Natural killer cell (primary cell): ENCODE measurements around the gene PRDM11. TPM values are rescaled to one million over a fixed set of nuclear protein-coding genes. Genes with fewer than 3 reads are reported as not detected.

ENCODE experiments used
- ATAC-seq, 3 donors: fragments of 150-1000 bp in 2 of 3; fragments of 200-7000 bp in 1 of 3; cut with Tn5 transposase; 1 replicate in 1 of 3; 2 replicates in 2 of 3; pipeline ENCODE4 v1.10.0; 2021; ENCODE audit warnings: mild to moderate bottlenecking in 2 of 3, moderate library complexity in 2 of 3
- DNase-seq, 2 donors: peaks; one replicate each; pipeline versions ENCODE4 v3.0.0 to v3.0.0-alpha.2; 2013 to 2021; ENCODE audit warnings: mixed read lengths in 1 of 2
- H3K27ac ChIP-seq: one replicate; pipeline ENCODE4 v1.5.1; 2013; ENCODE audit warnings: mild to moderate bottlenecking, low read length
- H3K27me3 ChIP-seq: one replicate; pipeline ENCODE4 v1.6.1; 2013; ENCODE audit warnings: low read length; ENCODE audit not compliant: control insufficient read depth, insufficient read depth
- H3K36me3 ChIP-seq: one replicate; pipeline ENCODE4 v1.6.1; 2013; ENCODE audit warnings: low read length; ENCODE audit not compliant: control insufficient read depth, insufficient read depth
- H3K4me1 ChIP-seq: one replicate; pipeline ENCODE4 v1.6.1; 2013; ENCODE audit warnings: low read length; ENCODE audit not compliant: control insufficient read depth, insufficient read depth
- H3K4me3 ChIP-seq: one replicate; pipeline ENCODE4 v1.5.1; 2013; ENCODE audit warnings: low read length
- H3K9me3 ChIP-seq: one replicate; pipeline ENCODE4 v1.6.1; 2013; ENCODE audit warnings: low read length; ENCODE audit not compliant: control insufficient read depth, insufficient read depth
- H3K27ac Mint-ChIP-seq, 2 donors: one replicate each; pipeline ENCODE4 v1.8.0; 2022; ENCODE audit warnings: mild to moderate bottlenecking in 2 of 2, mixed read lengths in 2 of 2, moderate library complexity in 1 of 2
- H3K27me3 Mint-ChIP-seq, 2 donors: one replicate each; pipeline ENCODE4 v1.8.0; 2022; ENCODE audit warnings: low read depth in 2 of 2, mixed read lengths in 2 of 2
- H3K36me3 Mint-ChIP-seq: one replicate; pipeline ENCODE4 v1.8.0; 2022; ENCODE audit warnings: mixed read lengths
- H3K4me1 Mint-ChIP-seq, 2 donors: one replicate each; pipeline ENCODE4 v1.8.0; 2022; ENCODE audit warnings: mixed read lengths in 2 of 2
- H3K4me3 Mint-ChIP-seq: one replicate; pipeline ENCODE4 v1.8.0; 2022; ENCODE audit warnings: mild to moderate bottlenecking, moderate library complexity, mixed read lengths
- H3K9me3 Mint-ChIP-seq, 2 donors: one replicate each; pipeline ENCODE4 v1.8.0; 2022; ENCODE audit warnings: mixed read lengths in 2 of 2
- CTCF ChIP-seq: fragments of 200-600 bp; IDR thresholded peaks from one replicate; pipeline ENCODE4 v1.8.0; 2022; ENCODE audit warnings: antibody characterized with exemption
- WGBS: methylation state at CpG from one replicate; pipeline ENCODE4 v1.1.7; 2013; ENCODE audit warnings: missing lambda C conversion rate; ENCODE audit not compliant: insufficient coverage; 5-methylcytosine and 5-hydroxymethylcytosine counted together
- intact Hi-C: fragments of 100-400 bp; cut with micrococcal nuclease; formaldehyde crosslinking; loops from one replicate; pipeline ENCODE4 v1.14.2; 2022
- total RNA-seq, 4 donors: library from RNA; stranded (reverse); fragments of 120-200 nt in 1 of 4; gene quantifications; one replicate each; pipeline versions ENCODE4 v1.2.3 to v1.2.4, GENCODE V29; 2013 to 2022

The PRDM11 gene
- total RNA-seq, 3 donors from 2014 or later (not counting 1 experiment from before 2014, with no cell fraction given), result 10.3 to 14.7 (median 13.7) TPM

- WGBS, result 91% methylated on average over 14 of the region's 14 CpGs
Measured at GRCh38 chr11:45152740-45153595, 6.5 kb downstream of the PRDM11 start.

GRCh38 chr11:45154276-45154675, 7.8 kb downstream of the PRDM11 start:
- H3K4me1 Mint-ChIP-seq, result peaks cover 44 to 49% of the 10 kb centered on the region in 2 donors
- no peak overlapping the region for H3K27ac Mint-ChIP-seq
- no peaks in the 10 kb centered on the region for H3K9me3 ChIP-seq
- no peaks in the 10 kb centered on the region for H3K36me3 ChIP-seq
- H3K4me3 Mint-ChIP-seq, result no peak overlapping the region
- H3K36me3 Mint-ChIP-seq, result no peaks in the 10 kb centered on the region
- TF ChIP-seq CTCF, result no peak
- no peaks in the 10 kb centered on the region for H3K4me1 ChIP-seq
- no peaks in the 10 kb centered on the region for H3K27me3 ChIP-seq
- intact Hi-C loops, result no loop called here
- no peaks in the 10 kb centered on the region for H3K27me3 Mint-ChIP-seq
- H3K27ac ChIP-seq, result no peak overlapping the region
- ATAC-seq (no peak), DNase-seq (peak in 1 of 2 donors; percentile 1)
- H3K9me3 Mint-ChIP-seq, result no peaks in the 10 kb centered on the region
- WGBS, result 100% methylated on average over 5 of the region's 6 CpGs
- H3K4me3 ChIP-seq, result no peak overlapping the region

More at GRCh38 chr11:45152740-45153595, 6.5 kb downstream of the PRDM11 start:
- Mint-ChIP-seq H3K27ac (no peak overlapping the region), H3K4me3 (no peak overlapping the region), H3K9me3 (no peaks in the 10 kb centered on the region), H3K27me3 (no peaks in the 10 kb centered on the region), H3K4me1 (peaks cover 50 to 52% of the 10 kb centered on the region in 2 donors), H3K36me3 (no peaks in the 10 kb centered on the region)
- TF ChIP-seq CTCF, result no peak
- DNase-seq (peak in 1 of 2 donors; percentile 1), ATAC-seq (no peak)
- H3K9me3 ChIP-seq, result no peaks in the 10 kb centered on the region
- H3K4me3 ChIP-seq, result no peak overlapping the region
- peaks cover 5% of the 10 kb centered on the region for H3K4me1 ChIP-seq
- no peaks in the 10 kb centered on the region for H3K36me3 ChIP-seq
- H3K27me3 ChIP-seq, result no peaks in the 10 kb centered on the region
- no peak overlapping the region for H3K27ac ChIP-seq
- intact Hi-C loops, result no loop called here

GRCh38 chr11:45155058-45155551, 8.7 kb downstream of the PRDM11 start:
- Histone ChIP-seq H3K36me3 (no peaks in the 10 kb centered on the region), H3K27ac (no peak overlapping the region), H3K4me3 (no peak overlapping the region), H3K4me1 (no peaks in the 10 kb centered on the region), H3K27me3 (no peaks in the 10 kb centered on the region), H3K9me3 (no peaks in the 10 kb centered on the region)
- intact Hi-C loops, result no loop called here
- DNase-seq (no peak), ATAC-seq (no peak)
- 90% methylated on average over 11 of the region's 11 CpGs for WGBS
- H3K4me1 Mint-ChIP-seq, result peaks cover 37 to 47% of the 10 kb centered on the region in 2 donors
- no peaks in the 10 kb centered on the region for H3K36me3 Mint-ChIP-seq
- no peaks in the 10 kb centered on the region for H3K27me3 Mint-ChIP-seq
- no peaks in the 10 kb centered on the region for H3K9me3 Mint-ChIP-seq
- H3K27ac Mint-ChIP-seq, result no peak overlapping the region
- no peak overlapping the region for H3K4me3 Mint-ChIP-seq
- no peak for TF ChIP-seq CTCF
